ENCODE results near the gene BANF2. TPM values are rescaled to one million over a fixed set of nuclear protein-coding genes. Genes with fewer than 3 reads are reported as not detected.

The BANF2 gene
- total RNA-seq, 1 donor from 2014 or later: not detected

GRCh38 chr20:17742731-17743130 is 43.0 kb downstream of the BANF2 start:
- H3K36me3 Mint-ChIP-seq: no peaks in the 10 kb centered on the region
- DNase-seq (ENCODE audit: low spot score in 2 of 2, unreplicated experiment in 2 of 2): no peak
- TF ChIP-seq CTCF (IDR thresholded peaks at IDR 0.05; ENCODE audit: unreplicated experiment): no peak
- H3K4me3 Mint-ChIP-seq: no peak overlapping the region
- H3K27ac Mint-ChIP-seq: no peak overlapping the region
- peaks cover 12% of the 10 kb centered on the region for H3K9me3 Mint-ChIP-seq
- H3K4me1 Mint-ChIP-seq: no peaks in the 10 kb centered on the region
- H3K27me3 Mint-ChIP-seq (ENCODE audit: low read depth): no peaks in the 10 kb centered on the region

- no peak for TF ChIP-seq CTCF (IDR thresholded peaks at IDR 0.05; ENCODE audit: unreplicated experiment)
- Mint-ChIP-seq H3K27ac (no peak overlapping the region), H3K9me3 (peaks cover 5% of the 10 kb centered on the region)
Observed at GRCh38 chr20:17743677-17744076, 43.9 kb downstream of the BANF2 start.

GRCh38 chr20:17747431-17747846 is 47.7 kb downstream of the BANF2 start:
- Mint-ChIP-seq H3K4me3 (no peak overlapping the region), H3K27me3 (ENCODE audit: low read depth) (peaks cover under 1% of the 10 kb centered on the region), H3K27ac (no peak overlapping the region), H3K9me3 (no peaks in the 10 kb centered on the region), H3K36me3 (no peaks in the 10 kb centered on the region), H3K4me1 (peaks cover 4% of the 10 kb centered on the region)
- DNase-seq (ENCODE audit: low spot score in 2 of 2, unreplicated experiment in 2 of 2): no peak
- no peak for TF ChIP-seq CTCF (IDR thresholded peaks at IDR 0.05; ENCODE audit: unreplicated experiment)

More at GRCh38 chr20:17743677-17744076, 43.9 kb downstream of the BANF2 start:
- DNase-seq (ENCODE audit: low spot score in 2 of 2, unreplicated experiment in 2 of 2): no peak
- no peak overlapping the region for H3K4me3 Mint-ChIP-seq
- no peaks in the 10 kb centered on the region for H3K4me1 Mint-ChIP-seq
- H3K27me3 Mint-ChIP-seq (ENCODE audit: low read depth): no peaks in the 10 kb centered on the region
- no peaks in the 10 kb centered on the region for H3K36me3 Mint-ChIP-seq

GRCh38 chr20:17748279-17748678 is 48.5 kb downstream of the BANF2 start:
- H3K36me3 Mint-ChIP-seq: no peaks in the 10 kb centered on the region
- H3K27me3 Mint-ChIP-seq (ENCODE audit: low read depth): peaks cover 8% of the 10 kb centered on the region
- no peak for DNase-seq (ENCODE audit: low spot score in 2 of 2, unreplicated experiment in 2 of 2)
- H3K27ac Mint-ChIP-seq: no peak overlapping the region
- no peak for TF ChIP-seq CTCF (IDR thresholded peaks at IDR 0.05; ENCODE audit: unreplicated experiment)
- H3K4me1 Mint-ChIP-seq: peaks cover 4% of the 10 kb centered on the region
- H3K4me3 Mint-ChIP-seq: no peak overlapping the region
- H3K9me3 Mint-ChIP-seq: no peaks in the 10 kb centered on the region

GRCh38 chr20:17749626-17749977 is 49.8 kb downstream of the BANF2 start:
- no peak for DNase-seq (ENCODE audit: low spot score in 2 of 2, unreplicated experiment in 2 of 2)
- peaks cover 4% of the 10 kb centered on the region for H3K9me3 Mint-ChIP-seq
- H3K27me3 Mint-ChIP-seq (ENCODE audit: low read depth): peaks cover 15% of the 10 kb centered on the region
- TF ChIP-seq CTCF (IDR thresholded peaks at IDR 0.05; ENCODE audit: unreplicated experiment): no peak
- H3K36me3 Mint-ChIP-seq: no peaks in the 10 kb centered on the region
- peak overlapping the region; percentile 47 for H3K27ac Mint-ChIP-seq
- peaks cover 4% of the 10 kb centered on the region for H3K4me1 Mint-ChIP-seq
- H3K4me3 Mint-ChIP-seq: no peak overlapping the region

Measured in mesothelial cell of epicardium (in vitro differentiated cells).